ENCODE data around the gene LRRC36. TPM values are rescaled to one million over a fixed set of nuclear protein-coding genes. Genes with fewer than 3 reads are reported as not detected.

The LRRC36 gene
- total RNA-seq, 2 donors from 2014 or later: 1.1 TPM; not detected in 1

GRCh38 chr16:67279296-67280089 lies 47.1 kb upstream of the LRRC36 start, which contains the start of gene PLEKHG4:
Gene PLEKHG4, plus strand, starts transcription at chr16:67279532. Its CDS starts 513 bp downstream, at chr16:67280045.
- Histone ChIP-seq H3K27ac (peak within 1 kb of the TSS; percentile 48), H3K4me3 (peak within 1 kb of the TSS; percentile 63), H3K4me1 (no peaks in the 10 kb centered on the region), H3K9ac (ENCODE audit: low read depth in 2 of 2, low read length in 2 of 2) (peak within 1 kb of the TSS; percentile 81 to 84), H3K36me3 (no peaks in the 10 kb centered on the region), H3K9me3 (no peaks in the 10 kb centered on the region), H3K27me3 (no peaks in the 10 kb centered on the region)
- intact Hi-C loops (cut with DNase I): loop anchor here (5.0 to 10.0 kb wide), 2 partner anchors 82 to 135 kb away; partner anchors contain the start of genes ELMO3 and ZDHHC1
- DNase-seq: peak; percentile 80
- TF ChIP-seq CTCF (IDR thresholded peaks at IDR 0.05): no peak

- Histone ChIP-seq H3K36me3 (no peaks in the 10 kb centered on the region), H3K27ac (no peak overlapping the region), H3K9ac (ENCODE audit: low read depth in 2 of 2, low read length in 2 of 2) (peak overlapping the region; percentile 23 to 33), H3K4me3 (no peak overlapping the region), H3K4me1 (no peaks in the 10 kb centered on the region), H3K27me3 (no peaks in the 10 kb centered on the region), H3K9me3 (no peaks in the 10 kb centered on the region)
- DNase-seq: no peak
- intact Hi-C loops (cut with DNase I): loop anchor here (5.0 to 10.0 kb wide), 2 partner anchors 83 to 134 kb away; partner anchors contain the start of genes ELMO3 and ZDHHC1
- TF ChIP-seq CTCF (IDR thresholded peaks at IDR 0.05): no peak
Observed at GRCh38 chr16:67280090-67281015, 46.3 kb upstream of the LRRC36 start.

- Histone ChIP-seq H3K9ac (ENCODE audit: low read depth in 2 of 2, low read length in 2 of 2) (no peak overlapping the region), H3K27ac (no peak overlapping the region), H3K4me3 (no peak overlapping the region), H3K4me1 (no peaks in the 10 kb centered on the region), H3K36me3 (no peaks in the 10 kb centered on the region), H3K27me3 (no peaks in the 10 kb centered on the region), H3K9me3 (no peaks in the 10 kb centered on the region)
- no peak for TF ChIP-seq CTCF (IDR thresholded peaks at IDR 0.05)
- intact Hi-C loops (cut with DNase I): loop anchor here (5.0 to 10.0 kb wide), 2 partner anchors 84 to 133 kb away; partner anchors contain the start of genes ELMO3 and ZDHHC1
- DNase-seq: no peak
Observed at GRCh38 chr16:67281536-67282446, 44.8 kb upstream of the LRRC36 start.

GRCh38 chr16:67282447-67282805 lies 44.2 kb upstream of the LRRC36 start:
- no peak for TF ChIP-seq CTCF (IDR thresholded peaks at IDR 0.05)
- no peaks in the 10 kb centered on the region for H3K27me3 ChIP-seq
- intact Hi-C loops (cut with DNase I): loop anchor here (5.0 to 10.0 kb wide), 2 partner anchors 85 to 132 kb away; partner anchors contain the start of genes ELMO3 and ZDHHC1
- H3K27ac ChIP-seq: no peak overlapping the region
- DNase-seq: no peak
- no peak overlapping the region for H3K4me3 ChIP-seq
- no peaks in the 10 kb centered on the region for H3K36me3 ChIP-seq
- H3K4me1 ChIP-seq: no peaks in the 10 kb centered on the region
- no peaks in the 10 kb centered on the region for H3K9me3 ChIP-seq
- H3K9ac ChIP-seq (ENCODE audit: low read depth in 2 of 2, low read length in 2 of 2): no peak overlapping the region

All from colonic mucosa (tissue), 4 donors.